Gastroesophageal sphincter (tissue), 3 donors: ENCODE results near the gene ISCU.
"Not testable (repeated sequence)": the region's sequence is repeated elsewhere in the genome, so short reads cannot be mapped to it uniquely, and the experiment has no call there.

Experiments
- POLR2AphosphoS5 ChIP-seq: sonication (generic); formaldehyde crosslinking; IDR thresholded peaks from one replicate; pipeline ENCODE4 v1.6.1; 2017; ENCODE audit warnings: antibody characterized with exemption
- TF ChIP-seq, protein P1 (sequence below), 4 experiments: fragments of 200-600 bp in 2 of 4; fragments of 450-650 bp in 2 of 4; sonication (generic) in 1 of 4; IDR thresholded peaks; one replicate each; pipeline ENCODE4 v1.5.1; 2017 to 2019; ENCODE audit warnings: antibody characterized with exemption in 4 of 4, mild to moderate bottlenecking in 2 of 4, moderate library complexity in 2 of 4

DNA sequence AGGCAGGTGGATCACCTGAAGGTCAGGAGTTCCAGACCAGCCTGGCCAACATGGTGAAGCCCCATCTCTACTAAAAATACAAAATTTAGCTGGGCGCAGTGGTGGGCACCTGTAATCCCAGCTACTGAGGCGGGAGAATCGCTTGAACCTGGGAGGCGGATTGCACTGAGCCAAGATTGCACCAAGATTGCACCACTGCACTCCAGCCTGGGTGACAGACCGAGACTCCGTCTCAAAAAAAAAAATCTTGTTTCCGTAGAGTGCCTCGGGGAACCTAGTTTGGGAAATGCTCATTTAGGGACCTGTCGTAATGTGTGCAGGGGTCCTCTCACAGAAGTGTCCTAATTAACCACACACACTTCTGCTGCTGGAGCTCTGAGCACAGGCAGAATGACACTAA lies 28.1 kb downstream of the ISCU start:
- not testable (repeated sequence) for TF ChIP-seq POLR2AphosphoS5
- TF ChIP-seq, protein P1, sequence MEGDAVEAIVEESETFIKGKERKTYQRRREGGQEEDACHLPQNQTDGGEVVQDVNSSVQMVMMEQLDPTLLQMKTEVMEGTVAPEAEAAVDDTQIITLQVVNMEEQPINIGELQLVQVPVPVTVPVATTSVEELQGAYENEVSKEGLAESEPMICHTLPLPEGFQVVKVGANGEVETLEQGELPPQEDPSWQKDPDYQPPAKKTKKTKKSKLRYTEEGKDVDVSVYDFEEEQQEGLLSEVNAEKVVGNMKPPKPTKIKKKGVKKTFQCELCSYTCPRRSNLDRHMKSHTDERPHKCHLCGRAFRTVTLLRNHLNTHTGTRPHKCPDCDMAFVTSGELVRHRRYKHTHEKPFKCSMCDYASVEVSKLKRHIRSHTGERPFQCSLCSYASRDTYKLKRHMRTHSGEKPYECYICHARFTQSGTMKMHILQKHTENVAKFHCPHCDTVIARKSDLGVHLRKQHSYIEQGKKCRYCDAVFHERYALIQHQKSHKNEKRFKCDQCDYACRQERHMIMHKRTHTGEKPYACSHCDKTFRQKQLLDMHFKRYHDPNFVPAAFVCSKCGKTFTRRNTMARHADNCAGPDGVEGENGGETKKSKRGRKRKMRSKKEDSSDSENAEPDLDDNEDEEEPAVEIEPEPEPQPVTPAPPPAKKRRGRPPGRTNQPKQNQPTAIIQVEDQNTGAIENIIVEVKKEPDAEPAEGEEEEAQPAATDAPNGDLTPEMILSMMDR (IDR thresholded peaks at IDR 0.05), result not testable (repeated sequence)
